ENCODE measurements around the gene OPCML. TPM values are rescaled to one million over a fixed set of nuclear protein-coding genes. Genes with fewer than 3 reads are reported as not detected.

Gene OPCML
- total RNA-seq, 1 donor from 2014 or later: not detected

- Mint-ChIP-seq H3K4me1 (no peaks in the 10 kb centered on the region), H3K9me3 (no peaks in the 10 kb centered on the region)
- CTCF ChIA-PET: no interaction called here
These were observed 679.9 kb downstream of the OPCML start for GRCh38 chr11:132852361-132852760.

GRCh38 chr11:132851247-132851646 lies 681.1 kb downstream of the OPCML start:
- POLR2A ChIA-PET: no interaction called here

More at GRCh38 chr11:132852361-132852760, 679.9 kb downstream of the OPCML start:
- H3K27me3 Mint-ChIP-seq: no peaks in the 10 kb centered on the region
- intact Hi-C loops (cut with micrococcal nuclease): no loop called here
- DNase-seq: no peak
- H3K4me3 Mint-ChIP-seq: no peak overlapping the region
- H3K36me3 Mint-ChIP-seq (ENCODE audit: low read depth): no peaks in the 10 kb centered on the region
- TF ChIP-seq CTCF (IDR thresholded peaks at IDR 0.05): no peak
- no peak for ATAC-seq (ENCODE audit: low read depth)
- H3K27ac Mint-ChIP-seq: no peak overlapping the region
- POLR2A ChIA-PET: no interaction called here

GRCh38 chr11:132850266-132850665 lies 682.0 kb downstream of the OPCML start:
- intact Hi-C loops (cut with micrococcal nuclease): no loop called here

More at GRCh38 chr11:132851247-132851646, 681.1 kb downstream of the OPCML start:
- Mint-ChIP-seq H3K4me3 (no peak overlapping the region), H3K27me3 (no peaks in the 10 kb centered on the region), H3K36me3 (ENCODE audit: low read depth) (no peaks in the 10 kb centered on the region), H3K4me1 (no peaks in the 10 kb centered on the region), H3K27ac (no peak overlapping the region), H3K9me3 (no peaks in the 10 kb centered on the region)
- DNase-seq: no peak
- ATAC-seq (ENCODE audit: low read depth): no peak
- CTCF ChIA-PET: no interaction called here
- no peak for TF ChIP-seq CTCF (IDR thresholded peaks at IDR 0.05)
- intact Hi-C loops (cut with micrococcal nuclease): no loop called here

GRCh38 chr11:132848336-132848735 lies 684.0 kb downstream of the OPCML start:
- Mint-ChIP-seq H3K27me3 (no peaks in the 10 kb centered on the region), H3K4me1 (no peaks in the 10 kb centered on the region), H3K36me3 (ENCODE audit: low read depth) (no peaks in the 10 kb centered on the region), H3K9me3 (no peaks in the 10 kb centered on the region), H3K4me3 (no peak overlapping the region), H3K27ac (no peak overlapping the region)
- ATAC-seq (ENCODE audit: low read depth) (no peak), DNase-seq (no peak)
- intact Hi-C loops (cut with micrococcal nuclease): no loop called here
- CTCF ChIA-PET: no interaction called here
- TF ChIP-seq CTCF (IDR thresholded peaks at IDR 0.05): no peak
- POLR2A ChIA-PET: no interaction called here

More at GRCh38 chr11:132850266-132850665, 682.0 kb downstream of the OPCML start:
- no peak for TF ChIP-seq CTCF (IDR thresholded peaks at IDR 0.05)
- CTCF ChIA-PET: no interaction called here
- no peak for DNase-seq
- H3K36me3 Mint-ChIP-seq (ENCODE audit: low read depth): no peaks in the 10 kb centered on the region
- no peak overlapping the region for H3K4me3 Mint-ChIP-seq
- H3K4me1 Mint-ChIP-seq: no peaks in the 10 kb centered on the region
- no peaks in the 10 kb centered on the region for H3K9me3 Mint-ChIP-seq
- no peaks in the 10 kb centered on the region for H3K27me3 Mint-ChIP-seq
- POLR2A ChIA-PET: no interaction called here
- no peak overlapping the region for H3K27ac Mint-ChIP-seq
- no peak for ATAC-seq (ENCODE audit: low read depth)

- DNase-seq: no peak
- H3K27ac Mint-ChIP-seq: no peak overlapping the region
- H3K27me3 Mint-ChIP-seq: no peaks in the 10 kb centered on the region
- H3K36me3 Mint-ChIP-seq (ENCODE audit: low read depth): no peaks in the 10 kb centered on the region
- no peak for TF ChIP-seq CTCF (IDR thresholded peaks at IDR 0.05)
- H3K4me3 Mint-ChIP-seq: no peak overlapping the region
- no peaks in the 10 kb centered on the region for H3K9me3 Mint-ChIP-seq
- intact Hi-C loops (cut with micrococcal nuclease): no loop called here
- no peak for ATAC-seq (ENCODE audit: low read depth)
- no peaks in the 10 kb centered on the region for H3K4me1 Mint-ChIP-seq
- POLR2A ChIA-PET: no interaction called here
- CTCF ChIA-PET: no interaction called here
These were observed 686.2 kb downstream of the OPCML start for GRCh38 chr11:132846075-132846474.

All from activated B cell treated with CpG ODN at 0.5 μM for 24 hours (primary cell).